Activated CD4-positive, alpha-beta T cell treated with anti-CD3 and anti-CD28 coated beads, Interleukin-10, Interleukin-2, amounts not matched to agents 100 ng/mL and 50 ng/mL, durations not matched to agents 16 hours and 8 hours (primary cell): ENCODE measurements around the gene RGPD5.
"Not testable (repeated sequence)": the region's sequence is repeated elsewhere in the genome, so short reads cannot be mapped to it uniquely, and the experiment has no call there.

ENCODE experiments used
- DNase-seq: peaks from one replicate; pipeline ENCODE4 v3.0.0-alpha.2; 2020

Gene RGPD5

DNA sequence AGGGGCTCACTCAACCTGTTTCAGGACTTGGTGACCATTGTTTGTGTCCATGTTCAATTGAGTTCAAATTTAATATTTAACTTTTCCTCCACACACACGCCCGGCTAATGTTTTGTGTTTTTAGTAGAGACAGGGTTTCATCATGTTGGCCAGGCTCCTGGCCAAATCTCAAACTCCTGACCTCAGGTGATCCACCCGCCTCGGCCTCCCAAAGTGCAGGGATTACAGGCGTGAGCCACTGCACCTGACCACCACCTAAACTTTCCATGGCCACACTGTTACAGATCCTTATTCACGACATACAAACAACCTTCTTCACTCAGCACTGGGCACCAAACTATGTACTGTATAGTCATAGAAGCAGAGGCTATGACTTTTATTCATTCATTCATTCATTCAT, 100.0 kb downstream of the RGPD5 start:
- not testable (repeated sequence) for DNase-seq

- not testable (repeated sequence) for DNase-seq
Measured at GRCh38 chr2:109895090-109895869, 101.2 kb downstream of the RGPD5 start.

DNA sequence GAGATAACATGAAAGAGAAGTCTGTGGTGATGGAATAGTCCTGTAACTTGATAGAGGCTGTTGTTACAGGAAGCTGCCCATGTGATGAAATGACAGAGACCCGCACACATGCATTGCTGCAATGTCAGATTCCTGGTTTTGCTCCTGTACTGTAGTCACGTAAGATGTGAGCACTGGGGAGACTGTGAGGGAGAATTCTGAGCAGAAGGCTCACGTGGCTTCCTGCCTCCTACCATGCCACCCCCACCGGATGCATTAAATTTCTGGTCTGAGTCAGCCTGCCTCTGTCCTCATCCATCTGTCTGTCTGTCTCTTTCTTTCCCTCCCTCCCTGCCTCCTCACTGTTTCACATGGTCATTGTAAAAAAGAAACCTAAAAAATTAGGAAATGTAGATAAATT, 102.1 kb downstream of the RGPD5 start:
- not testable (repeated sequence) for DNase-seq

- DNase-seq = not testable (repeated sequence)
Measured at GRCh38 chr2:109897769-109898461, 103.8 kb downstream of the RGPD5 start.

DNA sequence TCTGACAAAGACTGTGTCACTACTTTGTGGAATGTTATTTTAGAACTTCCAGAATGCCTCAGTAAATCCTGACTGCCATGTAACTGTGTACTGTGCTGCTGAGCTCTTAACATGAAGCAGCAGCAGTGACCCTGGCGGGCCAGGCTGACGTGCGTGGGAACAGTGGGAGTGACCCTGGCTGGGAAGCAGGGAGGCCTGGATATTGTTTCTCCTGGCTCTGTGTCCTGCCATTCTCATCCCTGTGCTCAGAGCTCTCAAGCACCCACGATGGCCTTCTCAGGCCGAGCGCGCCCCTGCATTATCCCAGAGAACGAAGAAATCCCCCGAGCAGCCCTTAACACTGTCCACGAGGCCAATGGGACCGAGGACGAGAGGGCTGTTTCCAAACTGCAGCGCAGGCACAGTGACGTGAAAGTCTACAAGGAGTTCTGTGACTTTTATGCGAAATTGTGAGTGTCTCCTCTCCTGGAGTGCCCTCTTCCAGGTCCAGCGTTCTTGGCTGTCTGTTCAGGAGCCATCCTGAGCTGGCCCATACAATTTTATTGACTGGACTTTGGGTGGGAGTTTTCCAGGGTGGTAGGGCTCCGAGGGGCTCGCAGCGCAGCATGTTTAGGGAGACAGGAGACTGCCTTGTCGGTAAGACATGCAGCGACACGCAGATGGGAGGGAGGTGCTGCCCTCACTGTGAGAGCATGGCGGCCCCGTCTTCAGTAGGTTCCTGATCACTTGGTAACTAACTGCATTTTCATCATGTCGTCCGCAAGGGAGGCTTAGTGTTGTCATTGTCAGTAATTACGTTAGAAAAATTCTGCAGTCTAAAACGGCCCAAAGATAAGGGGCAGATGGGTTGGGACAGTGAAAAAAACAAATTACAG, 104.6 kb downstream of the RGPD5 start, which contains the start of gene LIMS3:
Gene LIMS3 (plus strand): TSS at position 227 of the 875 bp plus-strand sequence. CDS start 41 bp downstream, at position 268.
- DNase-seq = not testable (repeated sequence)

GRCh38 chr2:109905796-109906195, 111.7 kb downstream of the RGPD5 start:
- not testable (repeated sequence) for DNase-seq
